Mononuclear cell (primary cell): ENCODE data around the gene DAPK1. TPM values are rescaled to one million over a fixed set of nuclear protein-coding genes. Genes with fewer than 3 reads are reported as not detected.

Experiments
- H3K27me3 ChIP-seq: 2 replicates; pipeline ENCODE4 v1.6.0; 2011; ENCODE audit warnings: low read length, control low read depth; ENCODE audit not compliant: insufficient read depth
- H3K4me1 ChIP-seq: 2 replicates; pipeline ENCODE4 v1.5.1; 2011; ENCODE audit warnings: mild to moderate bottlenecking, low read length, control low read depth; ENCODE audit not compliant: insufficient read depth
- H3K4me3 ChIP-seq: 2 replicates; pipeline ENCODE4 v1.5.1; 2011; ENCODE audit warnings: mild to moderate bottlenecking, low read length, moderate library complexity
- H3K9me3 ChIP-seq: 2 replicates; pipeline ENCODE4 v1.5.1; 2011; ENCODE audit warnings: low read depth, mild to moderate bottlenecking, control low read depth, low read length
- total RNA-seq: library from RNA; depleted of rRNA; stranded (reverse); fragments of >200 nt; gene quantifications from one replicate; pipeline ENCODE4 v1.2.3, GENCODE V29; 2012

Gene DAPK1
- total RNA-seq, result 21.8 TPM

GRCh38 chr9:87497604-87498045 lies at the start of gene DAPK1:
Gene DAPK1, plus strand, starts transcription at chr9:87497867. Its CDS starts 1,211 bp downstream, at chr9:87499078.
- Histone ChIP-seq H3K4me1 (peaks cover 59% of the 10 kb centered on the region), H3K9me3 (no peaks in the 10 kb centered on the region), H3K27me3 (no peaks in the 10 kb centered on the region), H3K4me3 (peak within 1 kb of the TSS; percentile 50)

- H3K9me3 ChIP-seq, result no peaks in the 10 kb centered on the region
- no peak overlapping the region for H3K4me3 ChIP-seq
- H3K27me3 ChIP-seq, result no peaks in the 10 kb centered on the region
- H3K4me1 ChIP-seq, result peaks cover under 1% of the 10 kb centered on the region
Observed at GRCh38 chr9:87451149-87451548, 46.5 kb upstream of the DAPK1 start.

GRCh38 chr9:87455407-87455806 lies 42.3 kb upstream of the DAPK1 start:
- Histone ChIP-seq H3K4me3 (no peak overlapping the region), H3K27me3 (no peaks in the 10 kb centered on the region), H3K4me1 (no peaks in the 10 kb centered on the region), H3K9me3 (no peaks in the 10 kb centered on the region)

GRCh38 chr9:87461256-87461655 lies 36.4 kb upstream of the DAPK1 start:
- H3K9me3 ChIP-seq, result no peaks in the 10 kb centered on the region
- H3K27me3 ChIP-seq, result no peaks in the 10 kb centered on the region
- H3K4me1 ChIP-seq, result no peaks in the 10 kb centered on the region
- H3K4me3 ChIP-seq, result no peak overlapping the region

GRCh38 chr9:87464110-87464991 lies 33.3 kb upstream of the DAPK1 start:
- Histone ChIP-seq H3K4me1 (no peaks in the 10 kb centered on the region), H3K9me3 (no peaks in the 10 kb centered on the region), H3K27me3 (no peaks in the 10 kb centered on the region), H3K4me3 (no peak overlapping the region)

- Histone ChIP-seq H3K4me1 (no peaks in the 10 kb centered on the region), H3K9me3 (no peaks in the 10 kb centered on the region)
Observed at GRCh38 chr9:87464992-87465378, 32.7 kb upstream of the DAPK1 start.

GRCh38 chr9:87465816-87466215 lies 31.9 kb upstream of the DAPK1 start:
- no peaks in the 10 kb centered on the region for H3K9me3 ChIP-seq
- H3K27me3 ChIP-seq, result no peaks in the 10 kb centered on the region
- no peak overlapping the region for H3K4me3 ChIP-seq
- H3K4me1 ChIP-seq, result no peaks in the 10 kb centered on the region

More at GRCh38 chr9:87464992-87465378, 32.7 kb upstream of the DAPK1 start:
- Histone ChIP-seq H3K27me3 (no peaks in the 10 kb centered on the region), H3K4me3 (no peak overlapping the region)

GRCh38 chr9:87467187-87467586 lies 30.5 kb upstream of the DAPK1 start:
- no peak overlapping the region for H3K4me3 ChIP-seq
- no peaks in the 10 kb centered on the region for H3K9me3 ChIP-seq
- H3K27me3 ChIP-seq, result no peaks in the 10 kb centered on the region
- no peaks in the 10 kb centered on the region for H3K4me1 ChIP-seq

GRCh38 chr9:87469793-87470465 lies 27.7 kb upstream of the DAPK1 start:
- H3K27me3 ChIP-seq, result no peaks in the 10 kb centered on the region

GRCh38 chr9:87471746-87472145 lies 25.9 kb upstream of the DAPK1 start:
- H3K4me1 ChIP-seq, result no peaks in the 10 kb centered on the region
- H3K9me3 ChIP-seq, result no peaks in the 10 kb centered on the region

More at GRCh38 chr9:87469793-87470465, 27.7 kb upstream of the DAPK1 start:
- Histone ChIP-seq H3K9me3 (no peaks in the 10 kb centered on the region), H3K4me3 (no peak overlapping the region), H3K4me1 (no peaks in the 10 kb centered on the region)

GRCh38 chr9:87475463-87475862 lies 22.2 kb upstream of the DAPK1 start:
- Histone ChIP-seq H3K27me3 (no peaks in the 10 kb centered on the region), H3K4me1 (peaks cover 24% of the 10 kb centered on the region), H3K9me3 (no peaks in the 10 kb centered on the region), H3K4me3 (no peak overlapping the region)

More at GRCh38 chr9:87471746-87472145, 25.9 kb upstream of the DAPK1 start:
- no peak overlapping the region for H3K4me3 ChIP-seq
- H3K27me3 ChIP-seq, result no peaks in the 10 kb centered on the region

GRCh38 chr9:87478226-87478992 lies 19.3 kb upstream of the DAPK1 start:
- Histone ChIP-seq H3K9me3 (no peaks in the 10 kb centered on the region), H3K27me3 (no peaks in the 10 kb centered on the region), H3K4me3 (no peak overlapping the region), H3K4me1 (peaks cover 24% of the 10 kb centered on the region)

GRCh38 chr9:87479801-87480201 lies 17.9 kb upstream of the DAPK1 start:
- Histone ChIP-seq H3K9me3 (no peaks in the 10 kb centered on the region), H3K27me3 (no peaks in the 10 kb centered on the region), H3K4me3 (no peak overlapping the region), H3K4me1 (peaks cover 24% of the 10 kb centered on the region)

- Histone ChIP-seq H3K9me3 (no peaks in the 10 kb centered on the region), H3K27me3 (no peaks in the 10 kb centered on the region), H3K4me1 (peaks cover 24% of the 10 kb centered on the region), H3K4me3 (no peak overlapping the region)
Observed at GRCh38 chr9:87481890-87482855, 15.5 kb upstream of the DAPK1 start.
